ENCODE data around the gene DISC1.

DISC1 gene

GRCh38 chr1:232017759-232018158 is 391.2 kb downstream of the DISC1 start:
- Histone ChIP-seq H3K36me3 (ENCODE audit: control insufficient read depth in 2 of 2, insufficient read depth in 2 of 2, low read length in 2 of 2) (no peaks in the 10 kb centered on the region), H3K27ac (ENCODE audit: low read length) (no peak overlapping the region), H3K9ac (ENCODE audit: low read length in 2 of 2) (no peak overlapping the region), H3K27me3 (ENCODE audit: control insufficient read depth in 1 of 2, insufficient read depth in 2 of 2, low read length in 2 of 2) (no peaks in the 10 kb centered on the region), H3K4me1 (ENCODE audit: control insufficient read depth, insufficient read depth, low read length) (peaks cover 24% of the 10 kb centered on the region), H3K9me3 (ENCODE audit: control insufficient read depth in 2 of 2, low read length in 2 of 2) (no peaks in the 10 kb centered on the region), H3K4me3 (ENCODE audit: low read length in 2 of 2) (no peak overlapping the region)

- Histone ChIP-seq H3K36me3 (ENCODE audit: control insufficient read depth in 2 of 2, insufficient read depth in 2 of 2, low read length in 2 of 2) (no peaks in the 10 kb centered on the region), H3K27me3 (ENCODE audit: control insufficient read depth in 1 of 2, insufficient read depth in 2 of 2, low read length in 2 of 2) (no peaks in the 10 kb centered on the region), H3K9ac (ENCODE audit: low read length in 2 of 2) (no peak overlapping the region), H3K27ac (ENCODE audit: low read length) (no peak overlapping the region), H3K4me3 (ENCODE audit: low read length in 2 of 2) (no peak overlapping the region), H3K4me1 (ENCODE audit: control insufficient read depth, insufficient read depth, low read length) (peaks cover 18% of the 10 kb centered on the region), H3K9me3 (ENCODE audit: control insufficient read depth in 2 of 2, low read length in 2 of 2) (no peaks in the 10 kb centered on the region)
These were observed 391.8 kb downstream of the DISC1 start for GRCh38 chr1:232018231-232019025.

- Histone ChIP-seq H3K27ac (ENCODE audit: low read length) (no peak overlapping the region), H3K4me3 (ENCODE audit: low read length in 2 of 2) (no peak overlapping the region), H3K27me3 (ENCODE audit: control insufficient read depth in 1 of 2, insufficient read depth in 2 of 2, low read length in 2 of 2) (no peaks in the 10 kb centered on the region), H3K36me3 (ENCODE audit: control insufficient read depth in 2 of 2, insufficient read depth in 2 of 2, low read length in 2 of 2) (no peaks in the 10 kb centered on the region), H3K9ac (ENCODE audit: low read length in 2 of 2) (no peak overlapping the region), H3K4me1 (ENCODE audit: control insufficient read depth, insufficient read depth, low read length) (peaks cover 12% of the 10 kb centered on the region), H3K9me3 (ENCODE audit: control insufficient read depth in 2 of 2, low read length in 2 of 2) (no peaks in the 10 kb centered on the region)
These were observed 392.4 kb downstream of the DISC1 start for GRCh38 chr1:232019026-232019340.

GRCh38 chr1:232020352-232020751 is 393.8 kb downstream of the DISC1 start:
- H3K27me3 ChIP-seq (ENCODE audit: control insufficient read depth in 1 of 2, insufficient read depth in 2 of 2, low read length in 2 of 2): no peaks in the 10 kb centered on the region
- no peaks in the 10 kb centered on the region for H3K9me3 ChIP-seq (ENCODE audit: control insufficient read depth in 2 of 2, low read length in 2 of 2)
- H3K4me1 ChIP-seq (ENCODE audit: control insufficient read depth, insufficient read depth, low read length): peaks cover 9% of the 10 kb centered on the region
- H3K4me3 ChIP-seq (ENCODE audit: low read length in 2 of 2): no peak overlapping the region
- H3K27ac ChIP-seq (ENCODE audit: low read length): no peak overlapping the region
- no peaks in the 10 kb centered on the region for H3K36me3 ChIP-seq (ENCODE audit: control insufficient read depth in 2 of 2, insufficient read depth in 2 of 2, low read length in 2 of 2)
- H3K9ac ChIP-seq (ENCODE audit: low read length in 2 of 2): no peak overlapping the region

- Histone ChIP-seq H3K36me3 (ENCODE audit: control insufficient read depth in 2 of 2, insufficient read depth in 2 of 2, low read length in 2 of 2) (no peaks in the 10 kb centered on the region), H3K4me3 (ENCODE audit: low read length in 2 of 2) (no peak overlapping the region), H3K9ac (ENCODE audit: low read length in 2 of 2) (no peak overlapping the region), H3K27me3 (ENCODE audit: control insufficient read depth in 1 of 2, insufficient read depth in 2 of 2, low read length in 2 of 2) (no peaks in the 10 kb centered on the region), H3K4me1 (ENCODE audit: control insufficient read depth, insufficient read depth, low read length) (no peaks in the 10 kb centered on the region), H3K9me3 (ENCODE audit: control insufficient read depth in 2 of 2, low read length in 2 of 2) (no peaks in the 10 kb centered on the region), H3K27ac (ENCODE audit: low read length) (no peak overlapping the region)
These were observed 402.7 kb downstream of the DISC1 start for GRCh38 chr1:232029315-232029714.

GRCh38 chr1:232031156-232031555 is 404.6 kb downstream of the DISC1 start:
- Histone ChIP-seq H3K27ac (ENCODE audit: low read length) (no peak overlapping the region), H3K4me1 (ENCODE audit: control insufficient read depth, insufficient read depth, low read length) (no peaks in the 10 kb centered on the region), H3K9ac (ENCODE audit: low read length in 2 of 2) (no peak overlapping the region), H3K36me3 (ENCODE audit: control insufficient read depth in 2 of 2, insufficient read depth in 2 of 2, low read length in 2 of 2) (no peaks in the 10 kb centered on the region), H3K27me3 (ENCODE audit: control insufficient read depth in 1 of 2, insufficient read depth in 2 of 2, low read length in 2 of 2) (no peaks in the 10 kb centered on the region), H3K9me3 (ENCODE audit: control insufficient read depth in 2 of 2, low read length in 2 of 2) (no peaks in the 10 kb centered on the region), H3K4me3 (ENCODE audit: low read length in 2 of 2) (no peak overlapping the region)

GRCh38 chr1:232033285-232033684 is 406.7 kb downstream of the DISC1 start:
- Histone ChIP-seq H3K27me3 (ENCODE audit: control insufficient read depth in 1 of 2, insufficient read depth in 2 of 2, low read length in 2 of 2) (no peaks in the 10 kb centered on the region), H3K9me3 (ENCODE audit: control insufficient read depth in 2 of 2, low read length in 2 of 2) (no peaks in the 10 kb centered on the region), H3K4me1 (ENCODE audit: control insufficient read depth, insufficient read depth, low read length) (no peaks in the 10 kb centered on the region), H3K4me3 (ENCODE audit: low read length in 2 of 2) (no peak overlapping the region), H3K27ac (ENCODE audit: low read length) (no peak overlapping the region), H3K36me3 (ENCODE audit: control insufficient read depth in 2 of 2, insufficient read depth in 2 of 2, low read length in 2 of 2) (no peaks in the 10 kb centered on the region), H3K9ac (ENCODE audit: low read length in 2 of 2) (no peak overlapping the region)

- no peaks in the 10 kb centered on the region for H3K27me3 ChIP-seq (ENCODE audit: control insufficient read depth in 1 of 2, insufficient read depth in 2 of 2, low read length in 2 of 2)
- no peak overlapping the region for H3K4me3 ChIP-seq (ENCODE audit: low read length in 2 of 2)
- H3K9me3 ChIP-seq (ENCODE audit: control insufficient read depth in 2 of 2, low read length in 2 of 2): no peaks in the 10 kb centered on the region
- H3K27ac ChIP-seq (ENCODE audit: low read length): no peak overlapping the region
- H3K36me3 ChIP-seq (ENCODE audit: control insufficient read depth in 2 of 2, insufficient read depth in 2 of 2, low read length in 2 of 2): no peaks in the 10 kb centered on the region
- H3K9ac ChIP-seq (ENCODE audit: low read length in 2 of 2): no peak overlapping the region
- no peaks in the 10 kb centered on the region for H3K4me1 ChIP-seq (ENCODE audit: control insufficient read depth, insufficient read depth, low read length)
These were observed 408.0 kb downstream of the DISC1 start for GRCh38 chr1:232034556-232034955.

- H3K9ac ChIP-seq (ENCODE audit: low read length in 2 of 2): no peak overlapping the region
- no peaks in the 10 kb centered on the region for H3K36me3 ChIP-seq (ENCODE audit: control insufficient read depth in 2 of 2, insufficient read depth in 2 of 2, low read length in 2 of 2)
- H3K9me3 ChIP-seq (ENCODE audit: control insufficient read depth in 2 of 2, low read length in 2 of 2): no peaks in the 10 kb centered on the region
- no peaks in the 10 kb centered on the region for H3K4me1 ChIP-seq (ENCODE audit: control insufficient read depth, insufficient read depth, low read length)
- no peaks in the 10 kb centered on the region for H3K27me3 ChIP-seq (ENCODE audit: control insufficient read depth in 1 of 2, insufficient read depth in 2 of 2, low read length in 2 of 2)
- no peak overlapping the region for H3K4me3 ChIP-seq (ENCODE audit: low read length in 2 of 2)
- H3K27ac ChIP-seq (ENCODE audit: low read length): no peak overlapping the region
These were observed 409.8 kb downstream of the DISC1 start for GRCh38 chr1:232036181-232036933.

- no peak overlapping the region for H3K4me3 ChIP-seq (ENCODE audit: low read length in 2 of 2)
- no peaks in the 10 kb centered on the region for H3K27me3 ChIP-seq (ENCODE audit: control insufficient read depth in 1 of 2, insufficient read depth in 2 of 2, low read length in 2 of 2)
- no peaks in the 10 kb centered on the region for H3K36me3 ChIP-seq (ENCODE audit: control insufficient read depth in 2 of 2, insufficient read depth in 2 of 2, low read length in 2 of 2)
- H3K27ac ChIP-seq (ENCODE audit: low read length): no peak overlapping the region
- no peaks in the 10 kb centered on the region for H3K4me1 ChIP-seq (ENCODE audit: control insufficient read depth, insufficient read depth, low read length)
- H3K9ac ChIP-seq (ENCODE audit: low read length in 2 of 2): no peak overlapping the region
- no peaks in the 10 kb centered on the region for H3K9me3 ChIP-seq (ENCODE audit: control insufficient read depth in 2 of 2, low read length in 2 of 2)
These were observed 411.3 kb downstream of the DISC1 start for GRCh38 chr1:232037774-232038388.

Measured in stomach smooth muscle (tissue), 2 donors.